Measurements from ENCODE around the gene IRX5. TPM values are rescaled to one million over a fixed set of nuclear protein-coding genes. Genes with fewer than 3 reads are reported as not detected.

The IRX5 gene
- polyA plus RNA-seq, 1 donor from 2014 or later, result 0.14 TPM

GRCh38 chr16:54930869-54931119 lies 129 bp downstream of the IRX5 start:
- no peaks in the 10 kb centered on the region for H3K36me3 ChIP-seq (ENCODE audit: insufficient read depth, low read length)
- no peaks in the 10 kb centered on the region for H3K9me3 ChIP-seq (ENCODE audit: low read length)
- no peak overlapping the region for H2AFZ ChIP-seq (ENCODE audit: low read depth, low read length)
- peak overlapping the region; percentile 60 for H3K4me3 ChIP-seq (ENCODE audit: low read length)
- H3K9ac ChIP-seq (ENCODE audit: low read length), result no peak overlapping the region
- H3K4me2 ChIP-seq (ENCODE audit: low read length), result no peak overlapping the region
- H4K20me1 ChIP-seq (ENCODE audit: insufficient read depth), result no peaks in the 10 kb centered on the region
- H3F3A ChIP-seq (ENCODE audit: insufficient read depth, low read length, poor library complexity, severe bottlenecking), result no peaks in the 10 kb centered on the region
- TF ChIP-seq EP300 (conservative IDR thresholded peaks at IDR 0.05; ENCODE audit: poor library complexity, severe bottlenecking) (no peak), CTCF (IDR thresholded peaks at IDR 0.05; ENCODE audit: poor library complexity, severe bottlenecking) (no peak), REST (IDR thresholded peaks at IDR 0.05; ENCODE audit: borderline replicate concordance) (no peak), SMC3 (conservative IDR thresholded peaks at IDR 0.05; ENCODE audit: poor library complexity) (no peak), POLR2AphosphoS5 (IDR thresholded peaks at IDR 0.05) (no peak), EZH2 (IDR thresholded peaks at IDR 0.05; ENCODE audit: borderline replicate concordance, insufficient read depth, low read length, poor library complexity, severe bottlenecking) (no peak), RAD21 (conservative IDR thresholded peaks at IDR 0.05) (no peak), MXI1 (conservative IDR thresholded peaks at IDR 0.05; ENCODE audit: poor library complexity, severe bottlenecking) (no peak), TAF1 (IDR thresholded peaks at IDR 0.05; ENCODE audit: low read depth) (no peak)
- H3K79me2 ChIP-seq (replicated peaks; ENCODE audit: insufficient read depth, low read length), result no peaks in the 10 kb centered on the region
- no peaks in the 10 kb centered on the region for H3K9me2 ChIP-seq (ENCODE audit: insufficient read depth, low read length)
- H3K27ac ChIP-seq (ENCODE audit: low read length), result no peak overlapping the region
- H3K27me3 ChIP-seq (ENCODE audit: insufficient read depth, low read depth, low read length), result peaks cover 89% of the 10 kb centered on the region

GRCh38 chr16:54931120-54932014 lies 702 bp downstream of the IRX5 start:
- Histone ChIP-seq H3K9me2 (ENCODE audit: insufficient read depth, low read length) (no peaks in the 10 kb centered on the region), H2AFZ (ENCODE audit: low read depth, low read length) (no peak overlapping the region), H4K20me1 (ENCODE audit: insufficient read depth) (no peaks in the 10 kb centered on the region)

More at GRCh38 chr16:54931120-54932014, 702 bp downstream of the IRX5 start:
- Histone ChIP-seq H3K4me2 (ENCODE audit: low read length) (no peak overlapping the region), H3K4me3 (ENCODE audit: low read length) (peak overlapping the region; percentile 59), H3F3A (ENCODE audit: insufficient read depth, low read length, poor library complexity, severe bottlenecking) (peaks cover 1% of the 10 kb centered on the region), H3K36me3 (ENCODE audit: insufficient read depth, low read length) (no peaks in the 10 kb centered on the region), H3K9ac (ENCODE audit: low read length) (no peak overlapping the region), H3K27ac (ENCODE audit: low read length) (no peak overlapping the region), H3K27me3 (ENCODE audit: insufficient read depth, low read depth, low read length) (peaks cover 89% of the 10 kb centered on the region), H3K79me2 (replicated peaks; ENCODE audit: insufficient read depth, low read length) (no peaks in the 10 kb centered on the region), H3K9me3 (ENCODE audit: low read length) (no peaks in the 10 kb centered on the region)
- TF ChIP-seq SMC3 (conservative IDR thresholded peaks at IDR 0.05; ENCODE audit: poor library complexity), result peak; percentile 35
- no peak for TF ChIP-seq TAF1 (IDR thresholded peaks at IDR 0.05; ENCODE audit: low read depth)
- TF ChIP-seq EP300 (conservative IDR thresholded peaks at IDR 0.05; ENCODE audit: poor library complexity, severe bottlenecking), result no peak
- peak; percentile 99 for TF ChIP-seq EZH2 (IDR thresholded peaks at IDR 0.05; ENCODE audit: borderline replicate concordance, insufficient read depth, low read length, poor library complexity, severe bottlenecking)
- TF ChIP-seq POLR2AphosphoS5 (IDR thresholded peaks at IDR 0.05), result peak; percentile 6
- peak; percentile 18 for TF ChIP-seq CTCF (IDR thresholded peaks at IDR 0.05; ENCODE audit: poor library complexity, severe bottlenecking)

Data from neural cell (in vitro differentiated cells).